ENCODE results near the gene SLC25A2. TPM values are rescaled to one million over a fixed set of nuclear protein-coding genes. Genes with fewer than 3 reads are reported as not detected.

Gene SLC25A2
- 0.44 and 2.0 TPM in 2 replicates for total RNA-seq

DNA sequence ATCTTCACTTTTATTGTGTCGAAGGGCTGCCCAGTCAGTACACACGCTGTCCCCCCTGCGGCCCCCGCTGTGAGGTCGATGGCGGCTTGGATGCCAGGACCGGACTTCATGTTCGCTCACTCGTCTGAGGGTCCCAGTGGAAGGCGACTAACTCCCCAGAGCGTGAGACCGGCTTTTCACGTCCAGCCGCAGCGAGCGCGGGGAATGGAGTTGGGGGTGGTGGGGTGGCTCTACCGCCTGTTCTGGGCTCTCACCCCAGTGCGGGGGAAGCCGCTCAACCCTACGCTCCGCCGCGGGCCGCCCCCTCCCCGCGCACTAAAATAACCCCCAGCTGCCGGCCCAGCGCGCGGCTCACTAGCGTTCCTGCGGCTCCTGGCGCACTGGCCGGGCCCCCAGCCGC is at the start of gene SLC25A2:
Gene SLC25A2 (minus strand): TSS at position 294 of the 400 bp plus-strand sequence. CDS start 184 bp downstream, at position 110.

DNA sequence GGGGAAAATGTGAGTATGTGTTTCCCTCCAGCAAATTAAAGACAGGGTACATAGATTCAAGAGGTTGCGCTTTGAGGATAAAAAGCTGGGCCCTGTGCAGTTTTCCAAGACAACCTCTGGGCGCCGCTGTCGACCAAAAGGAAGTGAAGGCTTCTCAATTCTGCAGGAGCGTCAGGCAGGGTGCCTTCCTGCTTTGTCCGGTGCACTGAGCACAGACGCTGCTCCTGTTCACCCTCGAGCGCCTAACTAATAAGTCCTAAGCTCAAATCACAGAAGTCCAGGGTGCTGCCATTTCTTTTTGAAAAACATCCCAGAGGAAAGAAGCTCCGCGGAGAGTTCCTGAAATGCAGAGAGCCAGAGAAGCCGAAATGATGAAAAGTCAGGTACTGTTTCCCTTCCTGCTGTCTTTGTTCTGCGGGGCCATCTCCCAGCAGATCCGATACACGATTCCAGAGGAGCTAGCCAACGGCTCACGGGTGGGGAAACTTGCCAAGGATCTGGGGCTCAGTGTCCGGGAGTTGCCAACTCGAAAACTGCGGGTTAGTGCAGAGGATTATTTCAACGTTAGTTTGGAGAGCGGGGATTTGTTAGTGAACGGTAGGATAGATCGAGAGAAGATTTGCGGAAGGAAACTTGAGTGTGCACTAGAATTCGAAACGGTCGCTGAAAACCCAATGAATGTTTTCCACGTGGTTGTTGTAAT is 46.2 kb upstream of the SLC25A2 start, which contains the start of gene PCDHGB1:
Gene PCDHGB1 (plus strand): TSS at position 183 of the 703 bp plus-strand sequence. CDS start 162 bp downstream, at position 345.

DNA sequence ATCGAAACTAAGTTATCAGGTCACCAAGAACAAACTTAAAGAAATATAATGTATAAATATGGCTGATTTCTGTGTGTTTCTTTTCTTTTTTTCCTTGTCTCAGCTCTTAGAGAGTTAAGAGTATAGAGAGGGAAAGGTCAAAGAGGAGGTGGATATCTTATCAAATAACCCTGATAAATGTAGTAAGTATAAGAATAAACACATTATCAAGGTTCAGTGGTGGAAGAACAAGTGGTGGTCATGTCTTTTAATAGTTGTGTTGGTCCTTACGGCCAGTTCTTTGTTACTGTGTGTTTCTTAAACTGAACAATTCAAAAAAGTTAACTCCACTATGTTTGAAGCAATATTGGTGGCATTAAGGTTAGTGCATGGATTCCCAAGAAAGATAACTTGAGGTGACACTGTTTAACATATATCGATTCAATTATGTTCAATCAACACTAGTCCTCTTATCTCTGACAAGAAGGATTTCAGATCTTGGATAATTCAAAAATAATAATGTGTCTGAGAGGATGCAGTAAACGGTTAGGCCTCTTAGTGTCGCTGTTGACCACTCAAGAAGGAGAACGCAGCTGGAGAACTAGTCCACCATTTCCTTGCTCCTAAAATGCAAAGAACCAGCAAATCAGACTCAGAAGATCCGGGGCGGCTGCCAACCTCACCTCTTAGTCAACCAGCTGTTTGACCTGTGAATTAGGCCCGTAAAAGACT is 39.5 kb upstream of the SLC25A2 start, which contains the start of gene PCDHGA3:
Gene PCDHGA3 (plus strand): TSS at position 588 of the 711 bp plus-strand sequence. CDS start 205 bp downstream, outside the sequence.

DNA sequence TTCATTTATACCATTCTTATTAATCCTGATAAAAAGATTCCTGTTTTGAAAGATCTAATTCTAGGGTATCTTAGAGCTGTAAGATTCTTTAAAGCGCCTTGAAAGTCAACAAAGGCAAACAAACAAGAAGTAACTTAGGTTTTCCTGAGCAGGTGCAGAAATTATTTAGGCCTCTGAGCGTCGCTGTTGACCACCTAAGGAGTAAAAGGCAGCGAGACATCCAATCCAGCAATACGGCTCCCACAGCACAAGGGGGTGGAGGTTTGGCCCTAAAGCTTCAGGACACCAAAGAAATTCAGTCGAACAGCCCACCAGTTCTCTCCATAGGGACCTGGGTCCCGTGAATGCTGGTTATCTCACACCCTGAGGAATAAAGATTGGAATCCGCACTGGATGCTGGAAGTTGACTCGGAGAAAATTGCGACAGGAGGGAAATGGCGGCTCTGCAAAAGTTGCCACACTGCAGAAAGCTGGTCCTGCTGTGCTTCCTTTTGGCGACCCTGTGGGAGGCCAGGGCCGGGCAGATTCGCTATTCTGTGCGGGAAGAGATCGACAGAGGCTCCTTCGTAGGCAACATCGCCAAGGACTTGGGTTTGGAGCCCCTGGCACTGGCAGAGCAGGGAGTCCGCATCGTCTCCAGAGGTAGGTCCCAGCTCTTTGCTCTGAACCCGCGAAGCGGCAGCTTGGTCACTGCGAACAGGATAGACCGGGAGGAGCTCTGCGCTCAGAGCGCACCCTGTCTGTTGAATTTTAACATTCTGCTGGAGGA is 34.9 kb upstream of the SLC25A2 start, which contains the start of gene PCDHGA2:
Gene PCDHGA2 (plus strand): TSS at position 223 of the 769 bp plus-strand sequence.

DNA sequence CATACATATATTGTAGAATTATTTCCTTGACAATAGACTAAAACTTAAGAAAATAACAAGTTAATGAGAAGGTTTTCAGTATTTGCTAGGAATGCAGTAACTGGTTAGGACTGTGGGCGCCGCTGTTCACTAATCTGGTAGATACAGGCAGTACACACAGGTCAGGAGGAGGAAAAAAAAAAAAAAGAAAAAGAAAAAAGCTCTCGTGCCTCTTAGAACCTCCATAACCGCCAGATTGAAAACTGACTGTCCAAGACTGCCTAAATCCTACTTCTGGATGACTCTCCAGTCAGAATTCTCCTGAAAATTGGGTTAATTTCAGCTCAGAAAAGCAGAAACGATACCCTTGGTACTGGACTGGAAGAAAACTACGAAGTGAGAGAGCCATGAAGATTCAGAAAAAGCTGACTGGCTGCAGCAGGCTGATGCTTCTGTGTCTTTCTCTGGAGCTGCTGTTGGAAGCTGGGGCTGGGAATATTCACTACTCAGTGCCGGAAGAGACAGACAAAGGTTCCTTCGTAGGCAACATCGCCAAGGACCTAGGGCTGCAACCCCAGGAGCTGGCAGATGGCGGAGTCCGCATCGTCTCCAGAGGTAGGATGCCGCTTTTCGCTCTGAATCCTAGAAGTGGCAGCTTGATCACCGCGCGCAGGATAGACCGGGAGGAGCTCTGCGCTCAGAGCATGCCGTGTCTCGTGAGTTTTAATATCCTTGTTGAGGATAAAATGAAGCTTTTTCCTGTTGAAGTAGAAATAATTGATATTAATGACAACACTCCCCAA is 26.6 kb upstream of the SLC25A2 start, which contains the start of gene PCDHGA1:
Gene PCDHGA1 (plus strand): TSS at position 216 of the 782 bp plus-strand sequence.

DNA sequence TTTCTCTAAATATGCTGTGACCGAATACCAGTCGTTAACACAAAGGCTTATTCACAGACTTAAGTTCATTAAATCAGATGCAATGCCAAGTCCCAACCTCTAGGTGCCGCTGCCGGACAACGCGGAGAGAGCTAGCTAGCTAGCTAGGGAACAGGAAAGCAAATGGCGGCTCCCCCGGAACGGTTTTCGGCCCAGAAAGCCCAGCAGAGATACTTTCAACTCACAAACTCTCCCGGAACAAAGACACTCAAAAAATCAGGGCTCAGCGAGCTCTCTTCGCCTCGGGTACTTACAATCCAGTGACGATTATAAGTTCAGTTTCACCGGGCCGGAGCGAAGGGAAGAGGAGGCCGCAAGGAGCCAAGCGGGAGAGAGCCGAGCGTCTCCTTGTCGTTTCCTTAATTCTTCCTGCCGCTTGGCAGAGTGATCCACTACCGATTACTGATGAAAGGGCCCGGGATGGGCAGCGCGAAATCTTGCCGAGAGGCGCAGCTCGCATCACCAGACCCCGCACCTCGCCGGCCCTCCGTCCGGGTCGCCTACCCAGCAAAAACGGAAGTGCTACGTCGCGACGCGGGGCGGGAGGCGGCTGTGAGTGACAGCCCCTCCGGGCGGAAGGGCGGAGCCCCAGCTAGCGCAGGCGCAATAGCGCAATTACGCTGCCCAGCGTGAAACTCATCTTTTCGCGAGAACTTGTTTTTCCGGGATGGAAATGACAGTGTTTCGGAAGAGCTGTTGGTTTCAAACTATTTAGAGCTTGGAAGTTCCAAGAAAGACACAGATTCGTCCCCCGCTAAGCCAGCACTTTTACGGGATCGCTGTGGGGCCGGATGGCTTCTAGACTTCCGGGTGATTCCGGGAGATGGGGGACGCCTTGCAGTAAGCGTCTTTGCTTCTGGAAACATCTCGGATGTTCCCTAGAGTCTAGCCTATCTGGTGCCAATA is 16.6 kb upstream of the SLC25A2 start, which contains the start of gene TAF7:
Gene TAF7 (minus strand): TSS at position 560 of the 945 bp plus-strand sequence. CDS start 740 bp downstream, outside the sequence.

Other genes with a start within 250 kb of the SLC25A2 start
- gene PCDHB2, start 209.4 kb downstream of the SLC25A2 start, total RNA-seq, result 0.22 and 0.29 TPM in 2 replicates
- gene PCDHB3, start 203.6 kb downstream of the SLC25A2 start, total RNA-seq, result under 0.01 and 0.29 TPM in 2 replicates
- gene PCDHB4, start 182.2 kb downstream of the SLC25A2 start, total RNA-seq, result 0.14 TPM in 1 of 2 replicates, not detected in the other
- gene PCDHB5, start 168.8 kb downstream of the SLC25A2 start, total RNA-seq, result 0.14 and 0.22 TPM in 2 replicates
- under 0.01 and 0.14 TPM in 2 replicates for gene PCDHB6, start 154.0 kb downstream of the SLC25A2 start, total RNA-seq
- gene PCDHB7, start 131.4 kb downstream of the SLC25A2 start, total RNA-seq, result under 0.01 and 0.14 TPM in 2 replicates
- 0.29 TPM in 1 of 2 replicates, not detected in the other for gene PCDHB8, start 126.3 kb downstream of the SLC25A2 start, total RNA-seq
- gene PCDHB16, start 121.7 kb downstream of the SLC25A2 start, total RNA-seq, result under 0.01 and 0.14 TPM in 2 replicates
- 0.14 TPM in 1 of 2 replicates, not detected in the other for gene PCDHB9, start 116.9 kb downstream of the SLC25A2 start, total RNA-seq
- gene PCDHB10, start 111.7 kb downstream of the SLC25A2 start, total RNA-seq, result 0.22 and 0.43 TPM in 2 replicates
- gene PCDHB11, start 104.4 kb downstream of the SLC25A2 start, total RNA-seq, result under 0.01 and 0.29 TPM in 2 replicates
- gene PCDHB12, start 95.3 kb downstream of the SLC25A2 start, total RNA-seq, result under 0.01 TPM in 1 of 2 replicates, not detected in the other
- 0.22 and 0.29 TPM in 2 replicates for gene PCDHB13, start 90.1 kb downstream of the SLC25A2 start, total RNA-seq
- 0.29 and 0.44 TPM in 2 replicates for gene PCDHB14, start 80.7 kb downstream of the SLC25A2 start, total RNA-seq
- gene PCDHB15, start 58.7 kb downstream of the SLC25A2 start, total RNA-seq, result under 0.01 and 0.14 TPM in 2 replicates
- 43.1 and 61.6 TPM in 2 replicates for gene TAF7, start 16.7 kb upstream of the SLC25A2 start, total RNA-seq
- 0.43 and 0.88 TPM in 2 replicates for gene PCDHGA1, start 26.5 kb upstream of the SLC25A2 start, total RNA-seq
- gene PCDHGA2, start 34.7 kb upstream of the SLC25A2 start, total RNA-seq, result 2.0 and 6.3 TPM in 2 replicates
- gene PCDHGA3, start 39.8 kb upstream of the SLC25A2 start, total RNA-seq, result 4.0 and 5.5 TPM in 2 replicates
- 1.8 and 1.9 TPM in 2 replicates for gene PCDHGB1, start 46.0 kb upstream of the SLC25A2 start, total RNA-seq
- 5.0 and 6.1 TPM in 2 replicates for gene PCDHGA4, start 51.0 kb upstream of the SLC25A2 start, total RNA-seq
- gene PCDHGB2, start 55.9 kb upstream of the SLC25A2 start, total RNA-seq, result 2.2 and 3.1 TPM in 2 replicates
- gene PCDHGA5, start 60.1 kb upstream of the SLC25A2 start, total RNA-seq, result 1.5 and 1.9 TPM in 2 replicates
- 2.6 and 3.3 TPM in 2 replicates for gene PCDHGB3, start 66.2 kb upstream of the SLC25A2 start, total RNA-seq
- gene PCDHGA6, start 69.8 kb upstream of the SLC25A2 start, total RNA-seq, result 4.3 and 4.8 TPM in 2 replicates
- 4.3 and 7.7 TPM in 2 replicates for gene PCDHGA7, start 78.7 kb upstream of the SLC25A2 start, total RNA-seq
- 28.2 and 30.4 TPM in 2 replicates for gene PCDHGB4, start 83.6 kb upstream of the SLC25A2 start, total RNA-seq
- 2.4 and 3.3 TPM in 2 replicates for gene PCDHGA8, start 88.6 kb upstream of the SLC25A2 start, total RNA-seq
- 27.3 and 27.4 TPM in 2 replicates for gene PCDHGB5, start 93.9 kb upstream of the SLC25A2 start, total RNA-seq
- 4.6 and 6.2 TPM in 2 replicates for gene PCDHGA9, start 98.7 kb upstream of the SLC25A2 start, total RNA-seq
- 4.3 and 5.3 TPM in 2 replicates for gene PCDHGB6, start 104.0 kb upstream of the SLC25A2 start, total RNA-seq
- gene PCDHGA10, start 108.9 kb upstream of the SLC25A2 start, total RNA-seq, result 13.2 and 14.0 TPM in 2 replicates
- 7.6 and 14.0 TPM in 2 replicates for gene PCDHGB7, start 113.6 kb upstream of the SLC25A2 start, total RNA-seq
- gene PCDHGA11, start 117.0 kb upstream of the SLC25A2 start, total RNA-seq, result 12.7 and 19.2 TPM in 2 replicates
- gene PCDHGA12, start 126.5 kb upstream of the SLC25A2 start, total RNA-seq, result 30.0 and 37.5 TPM in 2 replicates
- gene PCDHGC3, start 171.9 kb upstream of the SLC25A2 start, total RNA-seq, result 81.9 and 107 TPM in 2 replicates
- gene PCDHGC4, start 181.0 kb upstream of the SLC25A2 start, total RNA-seq, result 4.4 and 5.0 TPM in 2 replicates
- 3.9 and 6.6 TPM in 2 replicates for gene PCDHGC5, start 185.0 kb upstream of the SLC25A2 start, total RNA-seq